OCI-LY7 (cell line): ENCODE results near the gene LRRC34. TPM values are rescaled to one million over a fixed set of nuclear protein-coding genes. Genes with fewer than 3 reads are reported as not detected.

Source experiments
- BruUV-seq: library from RNA; stranded (reverse); fragments of 400-500 nt; replicated peaks from 2 replicates; lab custom pipeline; 2021; lab: Mats Ljungman, UMichigan
- CTCF ChIA-PET: fragments of 300-600 bp; sonication (Branson Sonifier 250); formaldehyde crosslinking; loops from one replicate; lab custom pipeline; 2022; ENCODE audit warnings: antibody characterized with exemption; ENCODE audit not compliant: unreplicated experiment; lab: Charles Lee
- POLR2A ChIA-PET: fragments of 300-600 bp; sonication (Branson Sonifier 250); formaldehyde crosslinking; loops from one replicate; lab custom pipeline; 2022; ENCODE audit warnings: antibody characterized with exemption; lab: Charles Lee
- DNase-seq: peaks from one replicate; pipeline ENCODE4 v3.0.0-alpha.2; 2015; ENCODE audit warnings: low spot score
- H2AFZ ChIP-seq: fragments of 200-600 bp; sonication (generic), shearing (Covaris generic); 2 replicates; pipeline ENCODE4 v1.6.1; 2014; ENCODE audit warnings: mild to moderate bottlenecking, antibody characterized with exemption, low read length, moderate library complexity
- H3K27ac ChIP-seq: fragments of 200-600 bp; sonication (generic); 2 replicates; pipeline ENCODE4 v1.5.1; 2014; ENCODE audit warnings: mixed run types, low read depth, mild to moderate bottlenecking, moderate library complexity, low read length, inconsistent platforms; ENCODE audit not compliant: poor library complexity, severe bottlenecking
- H3K36me3 ChIP-seq: fragments of 200-600 bp; sonication (generic); 2 replicates; pipeline ENCODE4 v1.6.1; 2014; ENCODE audit warnings: mild to moderate bottlenecking, antibody characterized with exemption, low read length, moderate library complexity, mixed read lengths; ENCODE audit not compliant: insufficient read depth
- H3K4me1 ChIP-seq: fragments of 200-600 bp; sonication (generic); 2 replicates; pipeline ENCODE4 v1.5.1; 2014; ENCODE audit warnings: mild to moderate bottlenecking, low read length; ENCODE audit not compliant: insufficient read depth, poor library complexity, severe bottlenecking
- H3K4me2 ChIP-seq: fragments of 200-600 bp; sonication (generic); 2 replicates; pipeline ENCODE4 v1.6.1; 2014; ENCODE audit warnings: mild to moderate bottlenecking, low read length
- H3K4me3 ChIP-seq: fragments of 200-600 bp; sonication (generic); 2 replicates; pipeline ENCODE4 v1.5.1; 2014; ENCODE audit warnings: mild to moderate bottlenecking, low read depth, low read length; ENCODE audit not compliant: poor library complexity, severe bottlenecking
- H3K79me2 ChIP-seq: fragments of 200-600 bp; sonication (generic); 2 replicates; pipeline ENCODE4 v1.6.1; 2016; ENCODE audit warnings: low read depth, mild to moderate bottlenecking, low read length, moderate library complexity, mixed read lengths; ENCODE audit not compliant: insufficient read depth
- H3K9me2 ChIP-seq: fragments of 200-600 bp; sonication (generic); 2 replicates; pipeline ENCODE4 v1.6.1; 2016; ENCODE audit warnings: mild to moderate bottlenecking, low read length, mixed read lengths; ENCODE audit not compliant: insufficient read depth
- H3K9me3 ChIP-seq: fragments of 200-600 bp; sonication (generic); 2 replicates; pipeline ENCODE4 v1.6.1; 2014; ENCODE audit warnings: mild to moderate bottlenecking, mixed run types, low read length, mixed read lengths
- H4K20me1 ChIP-seq: fragments of 200-600 bp; sonication (generic); 2 replicates; pipeline ENCODE4 v1.6.1; 2014; ENCODE audit warnings: mild to moderate bottlenecking, antibody characterized with exemption, low read length, moderate library complexity, mixed read lengths; ENCODE audit not compliant: insufficient read depth
- CTCF ChIP-seq: fragments of 200-600 bp; sonication (generic); conservative IDR thresholded peaks from 2 replicates; pipeline ENCODE4 v1.5.1; 2014; ENCODE audit warnings: mild to moderate bottlenecking, antibody characterized with exemption, low read length, moderate library complexity, mixed read lengths
- EZH2phosphoT487 ChIP-seq: fragments of 200-600 bp; sonication (generic); IDR thresholded peaks from 2 replicates; pipeline ENCODE4 v1.6.1; 2018; ENCODE audit warnings: low read depth, borderline replicate concordance, mild to moderate bottlenecking, mixed run types, antibody characterized with exemption, low read length, moderate library complexity, mixed read lengths
- intact Hi-C: fragments of 100-400 bp; cut with micrococcal nuclease; formaldehyde crosslinking; loops from one replicate; pipeline ENCODE4 v1.10.0; 2022; ENCODE audit not compliant: unreplicated experiment
- total RNA-seq, 2 experiments: library from RNA; depleted of rRNA in 1 of 2; stranded (reverse); fragments of >200 nt in 1 of 2; shearing (Covaris generic) in 1 of 2; gene quantifications; 2 replicates each; pipeline ENCODE4 v1.2.3, GENCODE V29; 2014 to 2022

The LRRC34 gene
- total RNA-seq, 2 experiments from 2014 or later, result 2.2 to 3.3 TPM

DNA sequence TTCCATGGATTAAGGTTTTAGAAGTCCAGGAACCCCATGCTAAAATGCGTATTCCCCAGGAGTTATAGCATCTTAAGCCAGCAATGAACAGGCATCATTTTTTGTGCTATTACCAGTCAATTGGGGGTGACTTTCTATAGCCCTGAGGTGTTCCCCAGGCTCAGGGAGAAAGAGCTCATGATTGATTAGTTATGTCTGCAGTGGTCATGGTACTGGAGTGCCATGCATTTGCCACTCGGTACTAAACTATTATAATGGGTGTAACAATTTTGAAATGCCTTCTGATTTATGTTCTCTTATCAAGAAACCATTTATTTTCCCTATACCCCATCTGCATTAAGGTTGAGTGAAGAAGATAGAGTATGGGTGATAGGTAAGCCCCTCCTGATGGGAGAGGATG is 45.1 kb upstream of the LRRC34 start:
- no peaks in the 10 kb centered on the region for H3K9me3 ChIP-seq
- H3K79me2 ChIP-seq, result no peaks in the 10 kb centered on the region
- H3K4me2 ChIP-seq, result no peak overlapping the region
- ChIA-PET CTCF (no interaction called here), POLR2A (interaction anchor here (0.7 to 1.0 kb wide), 3 partner anchors 17 to 74 kb away, joined by 3 to 4 read pairs (median 3); no protein-coding TSS in a partner anchor)
- no peak overlapping the region for H3K27ac ChIP-seq
- no TSS peak for BruUV-seq
- no peaks in the 10 kb centered on the region for H3K36me3 ChIP-seq
- H3K4me1 ChIP-seq, result peaks cover under 1% of the 10 kb centered on the region
- DNase-seq, result no peak
- intact Hi-C loops, result no loop called here
- no peak overlapping the region for H3K4me3 ChIP-seq
- H2AFZ ChIP-seq, result no peak overlapping the region
- H4K20me1 ChIP-seq, result no peaks in the 10 kb centered on the region
- H3K9me2 ChIP-seq, result no peaks in the 10 kb centered on the region
- TF ChIP-seq EZH2phosphoT487 (no peak), CTCF (no peak)

DNA sequence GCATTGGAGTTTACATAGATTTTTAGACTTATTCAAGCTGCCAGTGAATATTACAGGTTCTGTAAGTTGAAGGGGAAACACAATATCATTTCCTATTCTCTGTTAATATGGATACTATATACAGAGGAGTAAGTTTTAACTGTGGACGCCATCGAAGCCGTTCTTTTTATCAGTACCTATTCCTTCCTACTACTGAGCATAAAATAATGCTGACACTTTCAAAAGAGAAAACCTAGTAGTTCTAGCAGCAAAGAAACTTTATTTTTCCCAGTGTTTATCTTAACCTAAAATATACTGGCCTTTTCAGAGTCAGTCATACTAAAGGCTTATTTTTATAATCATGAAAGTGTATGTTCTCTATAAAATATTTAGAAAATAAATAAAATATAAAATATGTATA is 42.8 kb upstream of the LRRC34 start:
- no peak for DNase-seq
- TF ChIP-seq EZH2phosphoT487 (no peak), CTCF (no peak)
- CTCF ChIA-PET, result no interaction called here

GRCh38 chr3:169850618-169851017 is 37.9 kb upstream of the LRRC34 start:
- no peak overlapping the region for H3K27ac ChIP-seq
- CTCF ChIA-PET, result no interaction called here
- H3K4me3 ChIP-seq, result no peak overlapping the region
- H3K4me2 ChIP-seq, result no peak overlapping the region
- TF ChIP-seq EZH2phosphoT487 (no peak), CTCF (no peak)
- no peaks in the 10 kb centered on the region for H4K20me1 ChIP-seq
- no peak for DNase-seq
- H3K9me3 ChIP-seq, result no peaks in the 10 kb centered on the region
- intact Hi-C loops, result no loop called here
- no peaks in the 10 kb centered on the region for H3K36me3 ChIP-seq
- no peaks in the 10 kb centered on the region for H3K79me2 ChIP-seq
- no TSS peak for BruUV-seq
- POLR2A ChIA-PET, result interaction anchor here (1.5 kb wide), 1 partner anchor 10 kb away, joined by 5 read pairs; no protein-coding TSS in a partner anchor
- H3K4me1 ChIP-seq, result peaks cover 18% of the 10 kb centered on the region
- H2AFZ ChIP-seq, result no peak overlapping the region
- H3K9me2 ChIP-seq, result no peaks in the 10 kb centered on the region

More for the DNA sequence above, 42.8 kb upstream of the LRRC34 start:
- POLR2A ChIA-PET, result no interaction called here
- BruUV-seq, result no TSS peak
- Histone ChIP-seq H2AFZ (no peak overlapping the region), H3K4me3 (no peak overlapping the region), H3K9me2 (no peaks in the 10 kb centered on the region), H3K4me1 (peaks cover under 1% of the 10 kb centered on the region), H4K20me1 (no peaks in the 10 kb centered on the region), H3K9me3 (no peaks in the 10 kb centered on the region), H3K36me3 (no peaks in the 10 kb centered on the region), H3K79me2 (no peaks in the 10 kb centered on the region), H3K4me2 (no peak overlapping the region), H3K27ac (no peak overlapping the region)
- intact Hi-C loops, result no loop called here
